NCI-H146 treated with DMSO at 0.1 percent for 48 hours (cell line): ENCODE results near the gene ANKS1B.
"Not testable (repeated sequence)": the region's sequence is repeated elsewhere in the genome, so short reads cannot be mapped to it uniquely, and the experiment has no call there.

Experiments used
- DNase-seq: peaks from one replicate; lab custom pipeline; 2025; ENCODE audit not compliant: unreplicated experiment; lab: John Stamatoyannopoulos, UW

The ANKS1B gene

DNA sequence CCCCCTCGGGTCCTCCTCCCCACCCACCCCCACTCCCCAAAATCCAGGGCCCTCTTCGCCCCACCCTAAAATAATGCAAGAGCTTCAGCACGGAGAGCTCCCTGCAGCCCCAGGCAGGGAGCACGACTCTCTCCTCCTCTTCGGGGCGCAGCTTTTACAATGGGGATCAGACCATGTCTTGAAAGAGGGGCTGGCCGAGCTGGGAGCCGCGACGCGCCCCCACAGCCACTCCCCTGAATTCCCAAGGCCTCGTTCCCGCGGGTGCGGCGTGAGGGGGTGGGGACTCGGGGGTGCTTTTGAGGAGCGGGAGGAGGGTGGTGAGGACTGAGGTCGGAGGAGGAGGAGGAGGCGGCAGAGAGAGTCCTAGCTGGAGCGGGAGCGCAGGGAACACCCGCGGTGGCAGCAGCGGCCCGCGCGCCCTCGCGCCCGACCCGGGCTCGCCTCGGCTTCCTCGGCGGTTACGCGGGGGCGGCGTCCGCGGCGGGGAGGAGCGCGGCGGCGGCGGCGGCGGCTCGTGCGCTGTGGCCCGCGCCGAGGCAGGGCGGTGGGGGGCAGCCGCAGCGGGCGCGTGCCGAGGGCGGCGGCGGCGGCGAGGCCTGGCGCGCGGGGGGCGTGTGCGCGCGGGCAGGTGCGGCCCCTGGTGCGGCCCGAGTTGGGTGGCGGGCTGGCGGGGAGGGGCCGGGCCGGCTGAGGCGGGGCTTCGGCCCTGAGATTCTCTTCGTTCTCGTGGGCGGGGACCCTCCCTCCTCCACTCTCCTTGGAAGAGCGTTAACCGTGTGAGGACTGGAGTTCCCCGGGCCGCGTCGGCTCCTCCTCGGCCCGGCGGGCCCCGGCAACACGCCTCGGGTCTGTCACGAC, at the start of gene ANKS1B:
ANKS1B (minus strand) TSS at position 666 of the 858 bp plus-strand sequence. CDS start 699 bp downstream, outside the sequence.
- DNase-seq: peak; percentile 58

DNA sequence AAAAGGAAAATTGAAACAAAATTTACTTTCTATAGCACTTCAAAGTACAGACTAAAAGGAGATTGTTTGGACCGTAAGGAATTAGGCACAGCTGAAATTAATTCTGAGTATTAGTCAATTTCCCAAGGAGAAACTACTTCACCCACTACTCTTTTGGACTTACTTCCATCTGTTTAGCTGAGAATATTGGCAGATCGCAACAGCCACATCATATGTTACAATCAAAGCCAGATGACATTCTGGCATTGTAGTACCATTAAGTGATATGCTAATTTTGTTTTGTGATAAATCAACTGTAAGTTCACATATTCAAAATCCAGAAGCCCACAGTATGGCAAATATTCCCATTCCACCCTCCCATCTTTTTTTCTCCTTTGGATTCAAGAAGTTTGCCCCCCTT, 47.1 kb upstream of the ANKS1B start:
- no peak for DNase-seq

DNA sequence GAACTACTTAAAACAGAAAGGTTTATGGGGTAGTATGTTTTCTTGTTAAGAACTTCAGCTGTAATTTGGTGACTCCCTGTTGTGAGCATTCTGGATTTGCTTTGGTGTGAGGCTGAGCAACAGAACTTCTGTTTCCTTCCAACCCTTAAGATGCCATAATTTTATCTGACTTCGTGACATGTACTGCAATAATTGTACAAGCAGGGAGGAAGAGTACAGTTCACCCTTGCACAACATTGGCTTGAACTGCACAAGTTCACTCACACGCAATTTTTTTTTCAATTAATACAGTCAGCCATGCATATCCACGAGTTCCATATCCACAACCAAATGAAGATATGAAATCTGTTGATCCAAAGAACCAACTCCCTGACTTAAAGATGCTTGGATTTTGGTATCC, 42.9 kb upstream of the ANKS1B start:
- no peak for DNase-seq

GRCh38 chr12:100026241-100026640, 41.5 kb upstream of the ANKS1B start:
- no peak for DNase-seq

DNA sequence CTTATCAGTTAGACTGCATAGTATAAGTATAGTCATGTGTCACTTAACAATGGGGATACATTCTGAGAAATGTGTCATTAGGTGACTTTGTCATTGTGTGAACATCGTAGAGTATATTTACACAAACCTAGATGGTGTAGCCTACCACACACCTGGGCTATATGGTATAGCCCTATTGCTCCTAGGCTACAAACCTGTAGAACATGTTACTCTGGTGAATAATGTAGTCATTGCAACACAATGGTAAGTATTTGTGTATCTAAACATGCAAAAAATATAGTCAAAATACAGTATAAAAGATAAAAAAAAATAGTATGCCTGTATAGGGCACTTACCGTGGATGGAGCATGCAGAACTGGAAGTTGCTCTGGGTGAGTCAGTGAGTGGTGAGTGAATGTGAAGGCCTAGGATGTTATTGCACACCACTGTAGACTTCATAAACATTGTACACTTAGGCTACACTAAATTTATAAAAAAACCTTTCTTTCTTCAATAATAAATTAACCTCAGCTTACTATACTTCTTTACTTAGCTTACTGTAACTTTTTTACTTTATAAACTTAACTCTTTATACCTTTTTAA, 40.3 kb upstream of the ANKS1B start:
- DNase-seq: no peak

GRCh38 chr12:100020370-100020769, 35.6 kb upstream of the ANKS1B start:
- DNase-seq: no peak

- DNase-seq: no peak
These were observed 32.3 kb upstream of the ANKS1B start for GRCh38 chr12:100017056-100017455.

GRCh38 chr12:100016304-100016703, 31.6 kb upstream of the ANKS1B start:
- DNase-seq: not testable (repeated sequence)

GRCh38 chr12:100005846-100006245, 21.1 kb upstream of the ANKS1B start:
- not testable (repeated sequence) for DNase-seq

GRCh38 chr12:99997806-99998205, 13.1 kb upstream of the ANKS1B start:
- DNase-seq: no peak

DNA sequence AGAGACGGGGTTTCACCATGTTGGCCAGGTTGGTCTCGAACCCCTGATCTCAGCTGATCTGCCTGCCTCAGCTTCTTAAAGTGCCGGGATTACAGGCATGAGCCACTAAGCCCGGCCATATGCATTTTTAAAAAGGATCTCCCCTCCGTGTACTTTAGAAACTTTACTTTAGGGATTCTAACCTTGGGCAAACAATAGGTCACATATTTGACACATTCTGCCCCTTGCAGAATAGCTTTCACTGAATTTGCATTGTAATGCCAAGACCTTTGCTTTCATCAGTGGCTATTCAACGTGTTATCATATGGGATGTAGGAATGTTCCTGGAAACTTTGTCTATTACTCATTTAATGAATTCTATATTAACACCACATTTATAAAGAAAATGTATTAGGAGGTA, 11.4 kb upstream of the ANKS1B start:
- no peak for DNase-seq

GRCh38 chr12:99985631-99986030, 895 bp upstream of the ANKS1B start:
- DNase-seq: no peak

DNA sequence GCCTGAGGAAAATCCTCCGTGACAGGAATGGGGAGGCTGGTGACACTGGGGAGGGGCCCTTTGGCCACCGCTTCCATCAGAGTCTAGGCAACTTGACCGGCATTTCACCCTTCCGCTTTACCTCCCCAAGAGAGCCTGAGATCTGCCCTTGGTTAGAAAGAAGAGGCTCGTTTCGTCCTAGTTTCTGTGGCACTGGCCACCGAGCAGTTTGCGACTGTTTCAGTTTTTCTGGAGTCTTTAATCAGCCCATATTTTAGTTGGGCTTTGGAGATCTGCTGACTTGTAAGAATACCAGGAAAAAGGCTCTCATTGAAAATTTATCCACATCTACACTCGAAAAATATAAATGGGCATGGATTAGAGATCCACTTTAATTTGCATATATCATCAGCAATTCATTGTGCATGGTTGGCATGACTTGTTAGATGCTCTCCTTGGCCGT, 414 bp upstream of the ANKS1B start:
- no peak for DNase-seq

- peak; percentile 4 for DNase-seq
These were observed 1.1 kb downstream of the ANKS1B start for GRCh38 chr12:99983456-99984258.

- DNase-seq: no peak
These were observed 3.0 kb downstream of the ANKS1B start for GRCh38 chr12:99981639-99982190.

- no peak for DNase-seq
These were observed 5.3 kb downstream of the ANKS1B start for GRCh38 chr12:99979471-99979870.

- no peak for DNase-seq
These were observed 6.6 kb downstream of the ANKS1B start for GRCh38 chr12:99978152-99978551.

DNA sequence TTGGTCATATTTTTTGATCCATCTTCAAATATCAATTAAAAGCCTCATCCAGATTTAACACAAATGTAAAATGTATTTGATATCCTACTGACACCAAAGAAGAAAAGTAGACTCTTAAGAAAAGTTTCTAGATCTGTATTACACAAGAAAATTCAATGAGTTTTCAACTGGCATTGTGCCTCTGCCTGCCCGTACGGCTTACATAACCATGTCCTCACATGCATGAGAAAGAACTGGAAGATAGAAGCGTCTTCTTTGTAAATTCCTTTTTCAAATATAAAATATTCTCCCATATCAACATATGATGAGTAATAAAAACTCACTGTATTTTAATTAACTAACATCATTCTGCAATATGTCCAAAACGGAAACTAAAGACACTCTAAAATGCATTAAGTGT, 7.2 kb downstream of the ANKS1B start:
- DNase-seq: no peak

- DNase-seq: no peak
These were observed 8.0 kb downstream of the ANKS1B start for GRCh38 chr12:99976762-99977161.

DNA sequence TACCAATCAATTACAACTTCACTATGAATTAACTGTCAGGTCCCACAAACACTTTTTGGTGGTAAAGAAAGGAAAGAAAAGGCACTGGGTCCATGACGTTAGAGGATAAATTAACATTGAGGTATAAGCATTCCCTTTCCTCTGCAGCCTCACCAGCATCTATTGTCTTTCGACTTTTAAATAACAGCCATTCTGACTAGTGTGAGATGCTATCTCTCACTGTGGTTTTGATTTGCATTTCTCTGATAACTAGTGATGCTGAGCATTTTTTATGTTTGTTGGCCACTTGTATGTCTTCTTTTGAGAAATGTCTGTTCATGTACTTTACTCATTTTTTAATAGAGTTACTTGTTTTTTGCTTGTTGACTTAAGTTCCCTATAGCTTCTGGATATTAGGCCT, 9.4 kb downstream of the ANKS1B start:
- no peak for DNase-seq

DNA sequence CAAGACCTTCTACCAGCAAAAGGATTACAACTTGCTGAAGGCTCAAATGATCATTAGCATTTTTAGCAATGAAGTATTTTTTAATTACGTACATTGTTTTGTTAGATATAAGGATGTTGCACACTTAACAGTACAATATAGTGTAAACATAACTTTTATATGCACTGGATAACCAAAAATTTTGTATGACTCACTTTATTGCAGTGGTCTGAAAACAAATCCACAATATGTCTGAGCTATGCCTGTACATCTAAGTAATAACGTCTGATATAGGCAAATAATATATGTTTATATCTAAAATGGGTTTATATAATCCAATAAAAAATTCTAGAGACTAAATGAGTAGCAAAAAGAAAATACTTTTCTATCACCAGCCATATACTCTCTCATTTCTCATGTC, 10.6 kb downstream of the ANKS1B start:
- DNase-seq: no peak
